GM19023 (cell line): Measurements from ENCODE around the gene SELPLG.
"Not testable (repeated sequence)": the region's sequence is repeated elsewhere in the genome, so short reads cannot be mapped to it uniquely, and the experiment has no call there.

Experiments
- ATAC-seq: cut with Tn5 transposase; IDR thresholded peaks from one replicate; pipeline ENCODE4 v1.9.1; 2021; ENCODE audit warnings: mild to moderate bottlenecking, moderate library complexity; ENCODE audit not compliant: unreplicated experiment

The SELPLG gene

GRCh38 chr12:108620236-108620879 lies 13.3 kb downstream of the SELPLG start:
- no peak for ATAC-seq

- no peak for ATAC-seq
Measured at GRCh38 chr12:108619369-108620160, 14.1 kb downstream of the SELPLG start.

- ATAC-seq, result not testable (repeated sequence)
Measured at GRCh38 chr12:108618953-108619274, 14.8 kb downstream of the SELPLG start.

GRCh38 chr12:108618079-108618952 lies 15.4 kb downstream of the SELPLG start:
- no peak for ATAC-seq

DNA sequence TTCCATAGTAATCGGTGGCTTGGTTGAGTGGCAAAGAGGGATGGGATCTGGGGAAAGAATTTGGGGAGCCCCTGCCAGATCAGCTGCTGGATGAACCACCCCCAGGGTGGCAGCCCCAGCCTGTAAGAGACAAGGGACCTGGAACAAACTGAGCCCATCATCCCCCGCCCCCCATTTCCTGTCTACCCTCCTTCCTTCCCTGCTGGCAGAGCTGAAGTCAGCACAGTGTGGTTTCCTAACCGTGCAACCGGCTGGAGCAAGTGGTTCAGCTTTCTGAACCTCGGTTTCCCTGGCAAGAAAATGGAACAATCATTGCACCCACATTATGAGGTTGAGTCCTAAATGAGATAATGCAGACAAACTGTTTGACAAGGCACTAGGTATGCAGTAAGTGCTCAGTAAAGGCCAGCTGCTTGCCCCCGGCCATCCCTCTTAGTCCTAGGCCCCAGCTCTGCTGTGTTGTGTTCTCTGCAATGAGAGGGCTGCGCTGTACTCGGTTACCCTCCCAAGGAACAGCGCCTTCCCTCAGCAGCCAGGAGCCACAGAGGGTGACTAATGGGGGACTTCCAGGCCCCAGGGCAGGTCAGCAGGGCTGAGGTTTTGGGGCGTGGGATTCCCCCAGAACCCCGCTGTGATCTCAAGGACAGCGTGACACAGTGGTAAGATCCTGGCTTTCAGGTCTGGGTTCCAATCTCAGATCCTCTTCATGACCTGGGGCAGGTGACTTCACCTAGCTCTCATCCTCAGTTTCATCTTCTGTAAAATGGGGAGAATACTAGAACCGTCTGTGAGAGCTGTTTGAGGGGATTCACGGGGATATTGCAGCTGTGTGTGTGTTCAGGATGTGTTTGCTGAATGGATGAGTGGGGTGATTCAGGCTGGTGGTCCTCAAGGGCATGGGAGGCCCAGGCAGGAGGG lies 16.5 kb downstream of the SELPLG start:
- ATAC-seq, result peak; percentile 76

DNA sequence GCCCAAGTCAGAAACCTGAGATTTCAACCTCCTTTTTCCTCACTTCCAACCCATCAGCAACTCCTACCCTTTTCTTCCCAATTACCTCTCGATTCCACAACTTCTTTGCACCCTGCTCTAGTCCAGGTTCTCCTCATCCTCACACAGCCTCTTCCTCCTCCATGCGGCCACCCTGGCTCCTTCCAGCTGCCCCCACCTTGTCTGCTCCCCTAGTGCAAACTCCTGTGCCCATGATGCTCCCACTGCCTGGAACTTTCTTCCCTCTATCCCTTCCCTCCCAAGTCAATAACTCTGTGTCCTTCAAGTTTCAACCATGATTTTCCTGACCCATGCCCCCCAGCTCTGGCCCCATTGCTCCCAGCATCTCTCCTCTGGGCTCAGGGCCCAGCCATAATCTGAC lies 17.3 kb downstream of the SELPLG start:
- no peak for ATAC-seq

DNA sequence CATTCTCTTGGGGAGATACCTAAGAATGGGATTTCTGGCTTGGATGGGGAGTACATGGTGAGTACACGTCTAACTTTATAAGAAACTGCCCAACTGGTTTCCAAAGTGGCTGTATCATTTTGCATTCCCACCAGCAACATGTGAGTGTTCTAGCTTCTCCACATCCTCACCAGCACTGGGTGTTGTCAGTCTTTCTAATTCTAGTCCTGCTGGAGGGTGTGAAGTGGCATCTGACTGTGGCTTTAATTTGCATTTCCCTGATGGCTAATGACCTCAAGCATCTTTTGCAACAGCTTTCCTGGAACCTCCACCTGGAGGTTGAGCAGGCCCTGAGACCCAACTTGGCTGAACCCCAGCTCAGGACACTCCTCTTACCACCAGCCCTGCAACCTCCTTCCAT lies 17.8 kb downstream of the SELPLG start:
- ATAC-seq, result no peak

DNA sequence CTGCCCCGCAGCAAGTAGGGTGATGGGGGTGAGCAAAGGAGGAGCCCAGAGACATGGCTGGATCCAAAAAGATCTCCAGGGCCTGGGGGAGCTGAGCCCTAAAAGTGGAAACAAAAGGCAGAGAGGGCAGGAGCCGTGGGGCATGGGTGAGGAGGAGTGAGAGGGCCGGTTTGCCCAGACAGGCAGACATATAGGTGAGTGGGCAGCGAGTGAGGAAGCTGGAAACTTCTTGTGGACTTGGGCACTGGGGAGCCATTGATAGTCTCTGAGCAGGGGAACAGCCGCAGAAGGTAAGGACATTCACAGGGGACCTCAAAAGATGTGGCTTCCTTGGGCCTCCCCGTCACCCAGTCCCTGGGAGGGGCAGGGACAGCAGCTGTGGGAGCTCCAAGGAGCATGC lies 19.1 kb downstream of the SELPLG start:
- no peak for ATAC-seq

DNA sequence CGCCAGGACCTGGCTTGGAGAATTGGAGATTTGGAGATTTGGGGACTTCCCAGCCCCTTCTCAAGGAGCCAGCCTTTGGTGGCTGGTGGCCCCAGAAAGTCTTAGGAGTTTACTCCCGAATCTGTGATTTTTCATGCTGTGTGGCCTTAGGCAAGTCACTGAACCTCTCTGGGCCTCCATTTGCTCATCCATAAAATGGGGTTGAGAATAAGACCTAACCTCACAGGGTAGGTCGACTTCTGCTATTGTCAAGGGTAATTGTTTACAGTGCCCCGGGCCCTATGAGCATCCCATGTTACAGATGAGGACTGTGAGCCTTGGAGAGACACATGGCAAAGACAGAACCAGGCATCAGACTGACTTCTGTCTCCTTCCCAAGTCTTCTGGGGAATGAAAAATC lies 19.7 kb downstream of the SELPLG start:
- no peak for ATAC-seq

DNA sequence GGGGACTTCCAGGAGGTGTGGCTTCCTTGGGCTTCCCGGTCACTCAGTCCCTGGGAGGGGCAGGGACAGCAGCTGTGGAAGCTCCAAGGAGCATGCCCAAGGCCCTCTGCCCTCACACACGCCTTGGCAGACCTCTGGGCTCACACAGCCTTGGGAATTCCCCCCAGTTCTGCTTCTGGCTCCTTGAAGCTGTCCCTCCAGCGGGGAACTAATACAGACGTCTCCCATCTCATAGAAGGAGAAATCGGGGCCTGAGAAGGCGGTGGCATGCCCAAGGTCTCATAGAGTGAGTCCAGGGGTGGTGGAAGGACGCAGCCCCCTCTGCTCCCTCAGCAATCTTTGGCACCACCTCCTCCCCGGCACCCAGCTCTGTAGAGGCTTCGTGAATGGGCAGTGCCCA lies 20.1 kb downstream of the SELPLG start:
- ATAC-seq, result no peak

DNA sequence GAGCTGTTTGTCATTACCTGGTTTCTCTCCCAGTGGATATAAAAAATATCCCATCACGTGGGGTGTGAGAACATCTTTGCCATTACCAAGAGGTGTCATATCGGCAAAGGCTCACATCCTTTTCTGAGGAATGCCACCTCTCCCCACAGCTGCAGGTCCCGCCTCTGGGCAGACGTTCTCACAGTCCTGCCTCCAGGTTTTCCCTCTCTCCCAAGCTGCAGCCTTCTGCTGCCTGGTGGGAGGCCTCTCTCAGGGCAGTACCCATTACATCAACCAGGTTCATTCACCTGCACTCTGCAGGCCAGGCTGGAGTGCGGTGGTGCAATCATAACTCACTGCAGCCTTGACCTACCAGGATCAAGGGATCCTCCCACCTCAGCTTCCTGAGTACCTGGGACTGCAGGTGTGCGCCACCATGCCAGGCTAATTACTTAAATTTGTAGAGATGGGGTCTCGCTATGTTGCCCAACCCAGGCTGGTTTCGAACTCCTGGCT lies 20.9 kb downstream of the SELPLG start:
- no peak for ATAC-seq

GRCh38 chr12:108611884-108612415 lies 21.7 kb downstream of the SELPLG start:
- no peak for ATAC-seq

DNA sequence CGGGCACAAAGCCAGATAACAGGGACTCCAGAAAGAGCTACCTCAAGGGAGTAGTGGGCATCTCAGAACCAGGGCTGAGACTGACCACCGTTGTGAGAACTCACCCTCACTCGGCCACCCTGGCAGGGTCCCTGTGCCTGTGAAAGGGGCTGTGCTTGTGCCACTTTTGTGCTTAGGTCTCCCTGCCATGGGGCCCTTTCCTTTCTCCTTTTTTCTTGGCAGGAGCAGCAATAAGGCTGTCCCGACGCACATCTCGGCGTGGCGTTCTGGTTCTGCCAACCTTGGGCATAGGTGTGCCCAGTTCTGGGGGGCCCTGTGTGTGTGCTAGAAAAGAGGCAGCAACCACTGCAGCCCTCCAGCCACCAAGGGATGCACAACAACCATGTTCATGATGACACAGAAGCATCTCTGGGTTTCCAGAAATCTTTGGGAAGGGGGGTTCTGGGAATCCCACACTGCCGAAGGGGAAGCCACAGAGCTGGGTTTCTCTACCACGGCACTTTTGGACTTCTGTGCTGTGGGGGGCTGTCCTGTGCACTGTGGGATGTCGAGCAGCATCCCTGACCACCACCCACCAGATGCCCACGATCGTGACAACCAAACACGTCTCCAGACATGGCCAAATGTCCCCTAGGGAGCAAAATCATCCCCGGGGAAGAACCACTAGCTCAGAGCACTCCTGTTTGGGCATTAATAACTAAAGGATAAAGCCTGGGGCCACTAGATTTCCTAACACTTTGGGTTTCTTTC lies 22.7 kb downstream of the SELPLG start:
- no peak for ATAC-seq

DNA sequence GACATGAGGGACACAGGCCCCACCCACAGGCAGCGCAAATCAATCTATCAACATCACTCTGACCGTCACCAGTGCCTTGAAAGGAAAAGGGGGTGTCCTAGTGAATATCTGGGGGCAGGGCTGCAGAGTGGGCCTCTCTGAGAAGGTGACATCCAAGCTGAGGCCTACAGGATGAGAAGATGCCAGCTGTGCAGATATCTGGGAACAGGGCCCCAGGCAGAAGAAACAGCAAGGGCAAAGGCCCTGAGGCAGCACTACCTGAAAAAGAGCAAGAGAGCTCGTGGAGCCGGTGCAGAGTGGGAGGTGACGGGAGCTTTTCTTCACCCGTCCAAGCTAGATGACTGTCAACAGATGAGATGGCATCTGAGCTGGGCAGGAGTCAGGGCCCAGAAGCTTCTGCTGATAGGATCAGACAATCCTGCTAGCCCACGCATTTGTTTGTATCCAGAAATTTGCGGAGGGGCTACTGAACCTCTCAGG lies 23.3 kb downstream of the SELPLG start:
- no peak for ATAC-seq

DNA sequence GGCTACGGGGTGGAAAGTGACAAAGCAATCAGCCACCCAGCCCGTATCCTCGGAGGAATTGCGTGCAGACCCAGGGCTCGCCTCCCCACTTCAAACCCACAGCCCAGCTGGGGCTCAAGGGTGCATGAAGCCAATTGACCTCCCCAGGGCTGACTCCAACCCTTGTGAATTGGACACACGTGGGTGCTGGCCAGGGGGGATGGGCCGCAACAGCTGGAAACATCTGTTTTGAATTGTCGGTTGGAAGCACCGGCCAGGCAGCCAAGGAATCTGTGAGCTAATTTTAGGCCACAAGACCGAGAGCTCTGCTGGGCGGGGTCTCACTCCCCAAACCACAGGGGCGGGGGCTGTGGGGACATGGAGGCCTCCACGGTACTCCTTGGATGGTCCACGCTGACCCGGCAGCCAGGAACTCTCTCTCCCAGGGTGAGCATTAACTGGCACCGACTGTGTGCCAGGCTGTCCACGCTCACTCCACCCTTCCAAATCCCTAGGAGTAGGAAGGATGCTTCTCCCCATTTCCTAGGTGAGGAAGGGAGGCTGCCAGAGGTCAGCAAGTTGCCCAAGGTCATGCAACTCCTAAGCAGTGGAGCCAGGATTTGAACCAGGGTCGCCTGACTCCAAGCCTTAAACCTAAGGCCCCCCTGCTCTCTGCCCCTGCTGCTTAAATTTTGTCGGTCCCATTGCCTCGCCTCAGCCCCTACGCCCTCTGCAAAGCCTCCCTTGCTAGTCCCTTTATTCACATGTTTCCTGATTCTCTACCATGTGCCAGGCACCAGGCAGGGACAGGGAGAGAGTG lies 24.0 kb downstream of the SELPLG start:
- no peak for ATAC-seq

DNA sequence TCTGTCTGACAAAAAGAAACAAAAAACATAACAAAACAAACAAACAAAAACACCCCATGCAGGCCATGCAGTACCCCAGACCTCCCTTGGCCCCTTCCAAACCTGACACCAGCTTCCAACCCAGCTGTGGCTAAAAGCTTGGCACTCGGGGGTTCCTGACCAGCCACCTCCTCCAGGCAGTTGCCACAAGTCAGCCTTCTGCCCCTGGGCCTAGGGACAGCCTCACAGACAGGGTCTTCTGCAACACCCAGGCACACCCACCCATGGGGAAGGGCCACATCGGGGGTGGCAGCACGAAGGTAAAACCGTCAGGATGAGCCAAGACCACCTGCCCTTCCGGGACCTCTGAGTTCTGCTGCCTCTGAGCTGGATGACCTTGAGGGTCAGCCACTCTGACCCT lies 25.1 kb downstream of the SELPLG start:
- no peak for ATAC-seq

GRCh38 chr12:108607981-108608600 lies 25.6 kb downstream of the SELPLG start:
- ATAC-seq, result no peak

DNA sequence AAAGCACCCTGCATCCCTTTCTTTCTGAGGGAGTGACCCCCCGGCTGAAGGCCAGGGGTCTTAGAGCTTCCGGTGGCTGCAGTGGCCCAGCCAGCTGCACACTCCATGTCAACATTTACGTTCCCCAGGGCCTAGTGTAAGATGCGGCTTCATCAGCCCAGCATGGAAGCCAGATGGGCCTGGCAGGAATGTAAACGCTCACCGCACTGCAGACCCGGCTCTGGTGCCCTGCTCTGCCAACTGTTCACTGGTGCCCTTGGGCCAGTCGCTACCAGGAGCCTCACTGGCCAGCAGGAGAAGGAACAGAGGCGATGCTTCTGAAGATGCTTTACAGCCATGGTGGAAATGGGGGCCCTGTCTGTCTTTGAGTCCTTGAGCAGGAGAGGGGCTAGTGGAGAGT lies 27.2 kb downstream of the SELPLG start:
- no peak for ATAC-seq
